ENCODE data around the gene SDHAF2. TPM values are rescaled to one million over a fixed set of nuclear protein-coding genes. Genes with fewer than 3 reads are reported as not detected.

Gene SDHAF2
- total RNA-seq, 3 donors from 2014 or later: 46.7 to 94.0 (median 58.7) TPM

Other genes with a start within 250 kb of the SDHAF2 start
- 10 to 100 TPM in 1 of 3 donors, 1 to 10 TPM in 1, not detected in 1; 3.7 to 11.3 TPM for gene PGA3, start 226.6 kb upstream of the SDHAF2 start, total RNA-seq
- 1 to 10 TPM in 2 of 3 donors, not detected in 1; 1.8 to 8.9 TPM for gene PGA4, start 207.8 kb upstream of the SDHAF2 start, total RNA-seq
- 1 to 10 TPM in 2 of 3 donors, under 1 TPM in 1; 0.98 to 2.1 (median 1.6) TPM for gene PGA5, start 188.9 kb upstream of the SDHAF2 start, total RNA-seq
- 1 to 10 TPM in 2 of 3 donors, under 1 TPM in 1; 0.88 to 3.2 (median 2.6) TPM for gene VWCE, start 134.8 kb upstream of the SDHAF2 start, total RNA-seq
- gene DDB1, start 97.0 kb upstream of the SDHAF2 start, total RNA-seq: 100 to 1,000 TPM; 131 to 150 (median 145) TPM
- 10 to 100 TPM; 15.2 to 34.4 (median 26.9) TPM for gene TKFC, start 96.9 kb upstream of the SDHAF2 start, total RNA-seq
- 10 to 100 TPM; 36.7 to 46.9 (median 44.3) TPM for gene CYB561A3, start 68.2 kb upstream of the SDHAF2 start, total RNA-seq
- 10 to 100 TPM; 24.6 to 38.5 (median 32.8) TPM for gene TMEM138, start 67.8 kb upstream of the SDHAF2 start, total RNA-seq
- 10 to 100 TPM; 12.8 to 36.0 (median 27.5) TPM for gene TMEM216, start 37.5 kb upstream of the SDHAF2 start, total RNA-seq
- 10 to 100 TPM; 40.6 to 62.5 (median 46.2) TPM for gene CPSF7, start 149 bp upstream of the SDHAF2 start, total RNA-seq
- 1 to 10 TPM in 2 of 3 donors, not detected in 1; 1.5 to 3.3 TPM for gene LRRC10B, start 78.6 kb downstream of the SDHAF2 start, total RNA-seq
- gene SYT7, start 151.0 kb downstream of the SDHAF2 start, total RNA-seq: 10 to 100 TPM in 2 of 3 donors, 1 to 10 TPM in 1; 1.9 to 11.7 (median 10.8) TPM